GM23338 (cell line): ENCODE data around the gene OPRL1.

Source experiments
- CREB1 ChIP-seq: fragments of 250-450 bp; sonication (Bioruptor Pico); IDR thresholded peaks from 2 replicates; pipeline ENCODE4 v1.5.0; 2020; ENCODE audit warnings: low read depth, mild to moderate bottlenecking, moderate library complexity
- CTCF ChIP-seq, 2 experiments: fragments of 200-600 bp in 1 of 2; sonication (generic) in 1 of 2; conservative IDR thresholded peaks; 2 replicates each; pipeline versions ENCODE4 v1.5.1 to v1.6.1; 2016 to 2017; ENCODE audit warnings: antibody characterized with exemption in 2 of 2, low read depth in 2 of 2, mild to moderate bottlenecking in 2 of 2, moderate library complexity in 1 of 2
- EZH2 ChIP-seq: fragments of 200-600 bp; sonication (generic); IDR thresholded peaks from one replicate; pipeline ENCODE4 v1.8.0; 2017; ENCODE audit warnings: antibody characterized with exemption, mild to moderate bottlenecking, low read depth; ENCODE audit not compliant: unreplicated experiment
- EZH2phosphoT487 ChIP-seq: fragments of 200-600 bp; sonication (generic); IDR thresholded peaks from one replicate; pipeline ENCODE4 v1.8.1; 2018; ENCODE audit warnings: antibody characterized with exemption; ENCODE audit not compliant: unreplicated experiment
- JUNB ChIP-seq: IDR thresholded peaks from one replicate; pipeline ENCODE4 v1.6.1; 2016; ENCODE audit warnings: antibody characterized with exemption; ENCODE audit not compliant: unreplicated experiment
- POLR2AphosphoS5 ChIP-seq: IDR thresholded peaks from 2 replicates; pipeline ENCODE4 v1.6.1; 2016; ENCODE audit warnings: antibody characterized with exemption, low read depth
- REST ChIP-seq: IDR thresholded peaks from one replicate; pipeline ENCODE4 v1.6.1; 2018; ENCODE audit warnings: antibody characterized with exemption; ENCODE audit not compliant: unreplicated experiment
- STAT1 ChIP-seq: IDR thresholded peaks from one replicate; pipeline ENCODE4 v1.6.1; 2016; ENCODE audit warnings: antibody characterized with exemption; ENCODE audit not compliant: unreplicated experiment
- ZNF114 ChIP-seq: fragments of 250-450 bp; sonication (Bioruptor Pico); IDR thresholded peaks from 2 replicates; pipeline ENCODE4 v1.5.0; 2020; ENCODE audit warnings: mild to moderate bottlenecking, moderate library complexity

- TF ChIP-seq CTCF (conservative IDR thresholded peaks at IDR 0.05; ENCODE audit: low read depth in 2 of 2) (no peak), POLR2AphosphoS5 (no peak), REST (no peak), EZH2 (no peak), ZNF114 (CRISPR knock-in tag) (no peak), CREB1 (CRISPR knock-in tag) (no peak), STAT1 (no peak), JUNB (no peak), EZH2phosphoT487 (no peak)
Observed at GRCh38 chr20:64051033-64051452, 28.8 kb upstream of the OPRL1 start.
